Neural progenitor cell (in vitro differentiated cells): Measurements from ENCODE around the gene MUC6.

Experiments
- EZH2 ChIP-seq: fragments of 200-600 bp; sonication (generic); IDR thresholded peaks from 2 replicates; pipeline ENCODE4 v1.6.1; 2017; ENCODE audit warnings: antibody characterized with exemption, mild to moderate bottlenecking, moderate library complexity
- EZH2phosphoT487 ChIP-seq: fragments of 200-600 bp; sonication (generic); IDR thresholded peaks from 2 replicates; pipeline ENCODE4 v1.6.1; 2017; ENCODE audit warnings: antibody characterized with exemption
- TF ChIP-seq, protein P1 (sequence below): fragments of 200-600 bp; sonication (generic); IDR thresholded peaks from 2 replicates; pipeline ENCODE4 v1.5.1; 2017; ENCODE audit warnings: antibody characterized with exemption, mild to moderate bottlenecking

DNA sequence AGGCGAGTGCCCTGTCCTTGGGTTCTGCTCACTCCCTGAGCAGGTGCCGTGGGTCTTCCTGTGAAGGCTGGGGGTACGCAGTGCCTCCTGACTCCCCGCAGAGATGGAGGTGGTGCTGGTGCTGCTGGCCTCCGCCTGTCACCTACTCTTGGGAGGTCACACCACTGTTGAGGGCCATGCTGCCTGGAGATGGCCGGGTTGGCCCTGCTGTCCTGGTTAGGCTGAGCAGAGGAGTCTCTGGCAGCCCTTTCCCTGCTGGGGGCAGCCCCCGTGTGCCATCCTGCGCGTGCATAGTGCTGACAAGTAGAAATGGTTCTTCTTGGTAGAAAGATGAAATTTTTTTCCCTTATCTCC lies 49.6 kb downstream of the MUC6 start:
- TF ChIP-seq EZH2 (no peak), EZH2phosphoT487 (no peak)
- TF ChIP-seq, protein P1, sequence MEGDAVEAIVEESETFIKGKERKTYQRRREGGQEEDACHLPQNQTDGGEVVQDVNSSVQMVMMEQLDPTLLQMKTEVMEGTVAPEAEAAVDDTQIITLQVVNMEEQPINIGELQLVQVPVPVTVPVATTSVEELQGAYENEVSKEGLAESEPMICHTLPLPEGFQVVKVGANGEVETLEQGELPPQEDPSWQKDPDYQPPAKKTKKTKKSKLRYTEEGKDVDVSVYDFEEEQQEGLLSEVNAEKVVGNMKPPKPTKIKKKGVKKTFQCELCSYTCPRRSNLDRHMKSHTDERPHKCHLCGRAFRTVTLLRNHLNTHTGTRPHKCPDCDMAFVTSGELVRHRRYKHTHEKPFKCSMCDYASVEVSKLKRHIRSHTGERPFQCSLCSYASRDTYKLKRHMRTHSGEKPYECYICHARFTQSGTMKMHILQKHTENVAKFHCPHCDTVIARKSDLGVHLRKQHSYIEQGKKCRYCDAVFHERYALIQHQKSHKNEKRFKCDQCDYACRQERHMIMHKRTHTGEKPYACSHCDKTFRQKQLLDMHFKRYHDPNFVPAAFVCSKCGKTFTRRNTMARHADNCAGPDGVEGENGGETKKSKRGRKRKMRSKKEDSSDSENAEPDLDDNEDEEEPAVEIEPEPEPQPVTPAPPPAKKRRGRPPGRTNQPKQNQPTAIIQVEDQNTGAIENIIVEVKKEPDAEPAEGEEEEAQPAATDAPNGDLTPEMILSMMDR: no peak
